ENCODE results near the gene WDR82.
A peak's percentile ranks its signal among the peaks of the same experiment; 100 is the strongest.
"Not testable (repeated sequence)": the region's sequence is repeated elsewhere in the genome, so short reads cannot be mapped to it uniquely, and the experiment has no call there.

Gene WDR82

DNA sequence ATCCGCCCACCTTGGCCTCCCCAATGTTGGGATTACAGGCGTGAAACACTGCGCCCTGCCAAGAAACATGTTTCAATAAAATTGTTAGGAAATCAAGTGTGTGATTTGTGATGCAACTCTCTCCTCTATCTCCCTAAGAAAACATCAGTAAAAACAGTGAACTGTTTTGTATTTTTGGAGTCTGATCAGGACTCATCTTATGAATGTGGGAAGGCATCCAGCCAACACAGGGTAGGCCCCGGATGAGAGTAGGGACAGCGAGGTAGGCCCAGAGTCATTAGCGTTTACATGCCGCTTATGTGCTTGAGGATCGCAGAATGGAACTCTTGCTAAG, 8.3 kb upstream of the WDR82 start:
- no peak for DNase-seq

GRCh38 chr3:52284051-52284450, 5.6 kb upstream of the WDR82 start:
- not testable (repeated sequence) for DNase-seq

DNA sequence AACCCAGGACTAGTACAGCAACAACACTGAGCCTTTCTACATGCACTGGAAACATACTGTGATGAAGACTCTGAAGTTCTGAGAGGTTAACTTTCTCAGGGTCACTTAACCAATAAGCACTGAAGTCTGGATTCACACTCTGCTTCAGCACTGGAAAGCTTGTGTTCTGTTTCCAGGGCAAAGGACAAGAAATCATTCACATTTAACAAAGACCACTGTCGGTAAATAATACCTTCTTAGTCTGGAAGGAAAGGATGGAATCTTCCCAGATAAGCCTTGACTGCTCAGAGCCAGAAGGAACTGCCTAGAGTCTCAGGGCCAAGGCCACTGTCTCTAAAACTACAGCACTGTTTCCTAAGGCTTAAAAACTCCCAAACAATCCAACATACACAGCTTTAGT, 4.9 kb upstream of the WDR82 start:
- DNase-seq: no peak

GRCh38 chr3:52281981-52282801, 3.7 kb upstream of the WDR82 start:
- peak; percentile 31 for DNase-seq

DNA sequence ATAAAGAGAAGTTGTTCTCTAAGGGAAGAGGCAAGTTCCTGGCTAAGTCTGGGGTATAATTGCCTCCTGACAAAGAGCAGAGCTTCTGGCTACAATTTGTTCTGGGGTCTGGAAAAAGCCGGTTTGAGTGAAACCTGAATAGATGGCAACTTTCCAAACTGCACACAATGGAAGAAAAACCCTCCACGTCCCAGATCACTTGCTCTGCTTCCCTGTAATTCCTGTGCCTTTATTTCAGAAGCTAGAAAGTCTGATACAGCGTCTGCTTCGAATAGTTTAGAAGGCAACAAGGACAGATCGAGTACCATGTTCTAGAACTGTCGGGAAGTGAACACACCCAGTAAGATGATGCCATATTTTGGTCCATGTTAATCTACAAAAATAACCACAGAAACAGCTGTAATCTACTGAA, 1.6 kb upstream of the WDR82 start:
- no peak for DNase-seq

- no peak for DNase-seq
These were observed 1.1 kb upstream of the WDR82 start for GRCh38 chr3:52279596-52279995.

DNA sequence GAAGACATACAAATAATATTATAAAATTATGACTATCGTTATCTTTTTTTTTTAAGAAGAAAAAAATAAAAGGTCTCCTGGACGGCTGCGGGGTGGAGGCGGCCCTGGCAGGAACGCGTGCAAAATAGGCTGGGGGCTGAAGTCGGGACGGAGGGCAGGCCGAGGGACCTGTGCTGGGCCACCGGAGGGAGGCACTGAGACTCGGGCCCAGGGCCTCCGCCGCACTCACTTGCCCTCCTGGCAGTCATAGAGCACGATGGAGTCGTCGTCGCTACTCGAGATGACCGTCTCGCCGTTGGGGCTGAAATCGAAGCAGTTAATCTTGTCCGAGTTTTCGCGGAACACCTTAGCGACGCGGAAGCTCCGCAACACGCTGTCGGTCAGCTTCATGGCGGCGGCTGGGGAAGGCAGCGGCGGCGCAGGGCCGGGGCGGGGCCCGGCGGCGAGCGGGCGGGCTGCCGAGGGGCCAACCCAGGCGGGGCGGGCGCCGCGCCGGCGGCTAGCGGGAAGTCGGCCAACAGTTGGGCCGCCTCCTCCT, 408 bp downstream of the WDR82 start:
- DNase-seq: peak; percentile 75

- DNase-seq: peak; percentile 90
These were observed 1.1 kb downstream of the WDR82 start for GRCh38 chr3:52277071-52277964.

- not testable (repeated sequence) for DNase-seq
These were observed 3.7 kb downstream of the WDR82 start for GRCh38 chr3:52274781-52275180.

- DNase-seq: no peak
These were observed 5.6 kb downstream of the WDR82 start for GRCh38 chr3:52272831-52273230.

GRCh38 chr3:52272172-52272571, 6.3 kb downstream of the WDR82 start:
- not testable (repeated sequence) for DNase-seq

DNA sequence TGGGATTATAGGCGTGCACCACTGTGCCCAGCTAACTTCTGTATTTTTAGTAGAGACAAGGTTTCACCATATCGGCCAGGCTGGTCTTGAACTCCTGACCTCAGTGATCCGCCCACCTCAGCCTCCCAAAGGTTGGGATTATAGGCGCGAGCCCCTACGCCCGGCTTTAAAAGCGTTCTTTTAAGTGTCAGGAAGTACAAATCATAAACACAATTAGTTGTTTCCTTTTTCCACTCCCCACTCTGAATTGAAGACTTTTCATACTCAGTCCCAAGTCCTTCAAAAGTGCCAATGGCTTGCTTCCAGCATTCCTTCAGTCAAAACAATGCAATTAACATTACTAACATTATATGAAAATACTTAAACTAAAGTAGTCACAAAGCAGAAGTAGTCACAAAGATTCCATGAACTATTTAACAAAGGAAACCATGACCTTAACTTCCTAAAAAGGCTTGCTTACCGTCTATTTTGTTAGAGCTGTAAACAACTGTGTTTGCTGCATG, 8.1 kb downstream of the WDR82 start:
- no peak for DNase-seq

DNA sequence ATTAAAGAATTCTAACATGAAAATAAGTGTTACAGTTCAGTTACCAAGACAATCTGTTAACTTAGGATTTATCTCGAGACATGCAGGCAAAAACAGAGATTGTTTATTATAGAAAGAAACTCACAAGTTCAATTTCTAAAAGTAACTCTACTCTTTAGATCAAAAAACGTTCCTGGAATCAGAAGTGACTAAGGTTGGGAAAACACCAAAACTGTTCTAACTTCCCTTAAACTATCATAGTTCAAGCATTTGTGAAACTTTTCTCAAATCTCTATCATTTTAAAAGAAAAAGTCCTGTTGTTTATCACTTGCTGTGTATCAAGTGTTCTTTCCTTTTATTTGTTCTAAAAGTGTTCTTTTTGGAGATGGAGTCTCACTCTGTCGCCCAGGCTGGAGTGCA, 8.7 kb downstream of the WDR82 start:
- no peak for DNase-seq

GRCh38 chr3:52268036-52268435, 10.4 kb downstream of the WDR82 start:
- peak; percentile 65 for DNase-seq

DNA sequence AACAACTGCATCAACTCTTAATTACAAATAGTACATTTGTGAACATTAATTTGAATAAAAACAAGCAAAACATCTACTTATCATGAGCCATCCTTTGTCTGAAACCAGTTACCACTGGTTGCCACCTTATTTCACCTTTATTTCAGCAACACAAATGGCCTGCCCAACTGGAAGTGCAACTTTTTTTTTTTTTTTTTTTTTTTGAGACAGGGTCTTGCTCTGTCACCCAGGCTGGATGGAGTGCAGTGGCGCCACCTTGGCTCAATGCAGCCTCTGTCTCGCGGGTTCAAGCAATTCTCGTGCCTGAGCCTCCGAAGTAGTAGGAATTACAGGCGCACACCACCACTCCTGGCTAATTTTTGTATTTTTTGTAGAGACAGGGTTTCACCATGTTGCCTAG, 13.1 kb downstream of the WDR82 start:
- DNase-seq: no peak

DNA sequence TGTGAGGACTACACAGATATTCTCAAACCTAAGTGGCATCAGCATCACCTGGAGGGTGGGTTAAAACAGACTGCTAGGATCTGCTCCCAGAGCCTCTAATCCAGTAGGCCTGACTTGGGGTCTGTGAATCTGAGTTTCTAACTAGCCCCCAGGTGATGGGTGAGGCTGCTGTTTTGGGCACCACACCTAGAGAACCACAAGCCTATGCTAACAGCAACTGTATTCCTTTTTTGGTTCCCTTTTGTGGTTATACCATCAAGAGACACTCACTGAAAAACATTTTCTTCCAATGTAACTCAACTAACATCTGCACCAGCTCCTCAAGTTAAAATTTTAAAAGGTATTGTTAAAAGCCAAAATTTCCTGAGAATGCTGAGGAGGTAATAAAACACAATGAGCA, 16.0 kb downstream of the WDR82 start:
- DNase-seq: no peak

GRCh38 chr3:52259448-52259847, 19.0 kb downstream of the WDR82 start:
- no peak for DNase-seq

DNA sequence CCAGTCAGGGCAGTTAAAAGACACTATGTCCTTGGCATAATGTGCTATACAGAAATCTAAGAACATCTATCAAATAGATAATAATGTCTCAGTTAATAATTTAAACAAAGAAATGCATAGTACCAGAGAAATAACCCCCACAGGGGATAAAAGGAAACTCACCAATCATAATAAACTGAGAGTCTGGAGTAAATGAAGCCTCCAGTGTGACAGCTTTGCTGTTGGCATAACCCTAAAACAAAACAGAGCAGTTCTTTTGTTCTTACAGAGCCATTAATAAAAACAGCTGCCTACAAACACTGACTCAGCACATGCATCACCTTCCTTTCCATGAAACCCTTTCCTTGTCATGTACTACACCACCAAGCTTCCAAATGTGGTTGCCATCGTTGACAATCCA, 19.4 kb downstream of the WDR82 start:
- no peak for DNase-seq

- DNase-seq: no peak
These were observed 20.5 kb downstream of the WDR82 start for GRCh38 chr3:52257911-52258310.

- DNase-seq: no peak
These were observed 21.8 kb downstream of the WDR82 start for GRCh38 chr3:52256622-52257021.

DNA sequence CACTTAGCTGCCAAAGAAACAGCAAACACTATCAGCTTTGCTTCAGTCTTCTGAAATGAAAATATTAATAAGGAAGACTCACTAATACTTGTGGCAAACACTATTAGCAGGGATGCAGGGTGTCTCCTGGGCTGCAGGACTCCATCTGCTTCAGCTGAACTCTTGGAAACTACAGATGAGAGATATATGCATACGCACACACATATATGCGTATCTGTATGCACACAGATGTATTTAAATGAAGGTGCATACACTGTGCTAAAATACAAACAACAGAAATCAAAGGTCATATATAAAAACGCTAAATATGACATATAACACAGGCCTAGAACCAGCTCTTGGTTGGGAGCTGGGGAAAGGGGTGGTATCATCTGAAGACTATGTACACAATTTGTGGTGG, 22.3 kb downstream of the WDR82 start:
- DNase-seq: no peak

DNA sequence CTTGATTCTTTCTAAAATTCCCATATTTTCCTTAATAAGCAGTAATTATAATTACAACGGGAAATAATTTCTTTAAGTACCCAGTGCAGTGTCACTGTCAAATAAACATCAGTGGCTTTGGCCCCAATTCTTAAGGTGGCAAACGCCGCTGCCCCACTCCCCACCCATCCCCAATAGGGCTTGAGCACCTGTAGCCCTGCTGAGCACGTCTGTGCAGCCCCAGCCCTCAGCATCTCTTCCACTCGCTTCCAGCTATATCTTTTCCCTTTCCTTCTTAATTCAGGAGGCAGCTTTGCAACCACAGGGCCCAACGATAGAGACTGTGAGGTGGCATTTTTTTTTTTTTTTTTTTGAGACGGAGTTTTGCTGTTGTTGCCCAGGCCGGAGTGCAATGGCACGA, 23.8 kb downstream of the WDR82 start:
- DNase-seq: no peak
